NCI-H510A treated with DMSO at 0.1 percent for 48 hours (cell line): Measurements from ENCODE around the gene PHC1.

ENCODE experiments used
- DNase-seq: peaks from one replicate; lab custom pipeline; 2025; lab: John Stamatoyannopoulos, UW

The PHC1 gene

DNA sequence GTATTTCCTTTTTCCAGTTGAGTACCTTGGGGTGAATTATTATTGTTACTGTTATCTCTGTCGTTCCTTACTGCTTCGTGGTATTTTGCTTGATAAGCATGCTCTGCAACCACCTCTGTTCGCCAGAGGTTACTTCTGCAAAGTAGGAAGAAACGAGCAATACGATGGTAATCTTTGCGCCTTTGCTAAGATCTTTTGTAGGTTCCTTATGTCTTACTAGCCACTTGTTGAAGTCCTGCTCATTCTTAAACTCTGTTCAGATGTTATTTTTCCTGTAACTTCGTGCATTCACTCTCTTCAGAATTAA lies 35.9 kb downstream of the PHC1 start:
- peak; percentile 82 for DNase-seq

- no peak for DNase-seq
These were observed 36.6 kb downstream of the PHC1 start for GRCh38 chr12:8950702-8951478.

GRCh38 chr12:8951744-8952143 lies 37.4 kb downstream of the PHC1 start:
- DNase-seq: no peak

GRCh38 chr12:8953773-8954402 lies 39.6 kb downstream of the PHC1 start:
- no peak for DNase-seq

- no peak for DNase-seq
These were observed 41.8 kb downstream of the PHC1 start for GRCh38 chr12:8956073-8956472.

- no peak for DNase-seq
These were observed 42.5 kb downstream of the PHC1 start for GRCh38 chr12:8956772-8957171.

GRCh38 chr12:8957561-8957960 lies 43.3 kb downstream of the PHC1 start:
- no peak for DNase-seq

- DNase-seq: no peak
These were observed 43.8 kb downstream of the PHC1 start for GRCh38 chr12:8958066-8958465.

GRCh38 chr12:8960176-8960575 lies 45.9 kb downstream of the PHC1 start:
- no peak for DNase-seq

DNA sequence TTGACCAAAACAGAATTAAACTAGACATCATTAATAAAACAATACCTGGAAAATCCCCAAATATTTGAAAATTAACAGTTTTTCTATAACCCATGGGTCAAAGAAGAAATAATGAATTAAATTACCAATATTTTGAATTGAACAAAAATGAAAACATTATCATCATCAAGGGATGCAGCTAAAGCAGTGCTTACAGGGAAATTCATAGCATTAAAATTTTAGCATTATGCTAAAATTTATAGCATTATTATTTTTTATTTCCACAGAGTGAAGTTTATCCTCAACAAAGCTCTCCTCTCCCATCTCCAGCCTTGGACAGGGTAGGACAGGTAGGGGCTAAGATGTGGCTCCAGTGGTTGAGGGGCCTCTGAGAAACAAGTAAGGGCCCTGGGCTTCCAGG lies 54.5 kb downstream of the PHC1 start:
- no peak for DNase-seq

DNA sequence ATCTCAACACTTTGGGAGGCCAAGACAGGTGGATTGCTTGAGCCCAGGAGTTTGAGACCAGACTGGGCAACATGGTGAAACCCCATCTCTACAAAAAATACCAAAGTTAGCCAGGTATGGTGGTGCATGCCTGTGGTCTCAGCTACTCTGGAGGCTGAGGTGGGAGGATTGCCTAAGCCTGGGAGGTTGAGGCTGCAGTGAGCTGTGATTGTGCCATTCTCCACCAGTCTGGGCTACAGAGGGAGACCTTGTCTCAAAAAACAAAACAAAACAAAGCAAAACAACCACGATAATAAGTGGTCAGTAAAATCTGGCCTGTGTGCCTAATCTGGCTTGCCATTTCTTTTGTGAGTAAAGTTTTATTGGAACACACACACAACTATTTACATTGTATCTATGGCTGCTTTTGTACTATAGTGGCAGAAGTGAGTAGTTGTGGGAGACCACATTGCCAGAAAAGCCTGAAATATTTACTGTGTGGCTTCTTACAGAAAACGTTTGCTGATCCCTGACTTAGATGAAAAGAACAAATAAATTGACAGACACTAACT lies 55.6 kb downstream of the PHC1 start:
- DNase-seq: no peak

GRCh38 chr12:8970432-8970831 lies 56.1 kb downstream of the PHC1 start:
- DNase-seq: no peak

DNA sequence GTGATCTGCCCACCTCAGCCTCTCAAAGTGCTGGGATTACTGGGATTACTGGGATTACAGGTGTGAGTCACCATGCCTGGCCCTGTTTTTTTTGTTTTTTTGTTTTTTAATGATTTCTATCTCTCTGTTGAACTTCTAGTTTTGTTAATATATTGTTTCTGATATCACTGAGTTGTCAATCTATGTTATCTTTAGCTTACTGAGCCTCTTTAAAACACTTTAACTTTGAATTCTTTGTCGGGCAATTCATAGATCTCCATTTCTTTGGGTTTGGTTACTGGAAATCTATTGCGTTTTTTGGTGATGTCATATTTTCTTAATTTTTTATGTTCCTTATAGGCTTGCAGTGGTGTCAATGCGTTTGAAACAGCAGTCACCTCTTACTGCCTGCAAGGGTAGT lies 65.8 kb downstream of the PHC1 start:
- no peak for DNase-seq

- no peak for DNase-seq
These were observed 71.0 kb downstream of the PHC1 start for GRCh38 chr12:8985213-8985754.

DNA sequence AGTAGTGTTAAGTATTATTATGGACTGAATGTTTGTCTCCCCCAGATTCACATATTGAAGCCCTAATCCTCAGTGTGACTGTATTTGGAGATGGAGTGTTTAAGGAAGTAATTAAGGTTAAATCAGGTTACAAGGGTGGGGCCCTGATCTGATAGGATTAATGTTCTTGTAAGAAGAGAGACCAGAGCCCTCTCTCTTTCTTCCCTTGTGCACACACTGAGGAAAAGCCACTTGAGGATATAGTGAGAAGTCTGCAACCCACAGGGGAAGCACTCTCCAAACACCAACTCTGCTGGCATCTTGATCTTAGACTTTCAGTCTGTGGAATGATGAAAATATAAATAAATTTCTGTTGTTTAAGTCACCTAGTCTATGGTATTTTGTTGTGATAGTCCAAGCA lies 72.9 kb downstream of the PHC1 start:
- DNase-seq: no peak

GRCh38 chr12:8987685-8988084 lies 73.4 kb downstream of the PHC1 start:
- DNase-seq: no peak

DNA sequence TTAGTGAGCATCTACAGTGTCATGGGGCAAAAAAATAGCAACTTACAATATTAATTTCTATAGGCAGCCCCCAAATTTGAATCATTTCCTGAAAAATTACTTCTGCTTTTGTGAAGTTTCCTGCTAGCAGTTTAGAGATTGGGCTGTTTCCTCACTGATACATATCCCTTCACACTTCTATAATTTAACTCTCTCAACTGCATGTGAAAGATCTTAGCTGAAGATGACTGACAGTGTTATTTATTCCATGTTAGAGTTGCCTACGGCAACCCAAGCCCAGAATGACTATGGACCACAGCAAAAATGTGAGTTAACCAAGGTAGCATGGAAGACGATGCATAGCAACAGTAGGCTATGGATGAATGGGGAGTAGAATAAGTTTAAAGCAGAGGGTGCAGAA lies 75.1 kb downstream of the PHC1 start, which contains the start of gene KLRG1:
KLRG1 (plus strand) TSS at position 134 of the 400 bp plus-strand sequence; CDS start at position 224, 90 bp downstream.
- no peak for DNase-seq
